ENCODE data around the gene PRR16.
"Not testable (repeated sequence)": the region's sequence is repeated elsewhere in the genome, so short reads cannot be mapped to it uniquely, and the experiment has no call there.

The PRR16 gene

DNA sequence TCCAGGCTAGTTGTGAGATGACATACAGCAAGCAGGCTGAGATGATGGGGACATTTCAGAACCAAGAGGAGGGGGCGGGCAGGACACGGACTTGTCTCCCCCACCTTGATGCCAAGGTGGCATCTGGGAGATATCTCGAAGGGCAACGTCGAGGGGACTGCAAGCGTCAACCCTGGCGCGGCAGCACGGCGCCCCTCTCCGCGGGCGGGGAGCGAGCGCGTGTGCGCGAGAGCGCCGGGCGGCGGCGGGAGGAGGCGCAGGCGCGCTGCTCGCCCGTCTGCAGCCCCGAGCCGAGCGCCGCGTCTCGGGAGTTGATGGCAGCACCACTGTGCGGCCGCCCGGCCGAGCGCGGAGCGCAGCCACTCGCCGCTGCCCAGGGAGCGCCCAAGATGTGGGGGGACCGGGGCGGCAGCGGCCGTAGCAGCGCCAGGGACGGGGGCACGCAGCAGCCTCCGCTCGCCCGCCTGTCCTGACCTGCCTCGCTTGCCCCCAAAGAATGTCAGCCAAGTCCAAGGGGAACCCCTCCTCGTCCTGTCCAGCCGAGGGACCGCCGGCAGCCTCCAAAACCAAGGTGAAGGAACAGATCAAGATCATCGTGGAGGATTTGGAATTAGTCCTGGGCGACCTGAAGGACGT is at the start of gene PRR16:
Gene PRR16 (plus strand): TSS at position 310 of the 636 bp plus-strand sequence.
- peak; percentile 48 for DNase-seq (ENCODE audit: low read depth)

DNA sequence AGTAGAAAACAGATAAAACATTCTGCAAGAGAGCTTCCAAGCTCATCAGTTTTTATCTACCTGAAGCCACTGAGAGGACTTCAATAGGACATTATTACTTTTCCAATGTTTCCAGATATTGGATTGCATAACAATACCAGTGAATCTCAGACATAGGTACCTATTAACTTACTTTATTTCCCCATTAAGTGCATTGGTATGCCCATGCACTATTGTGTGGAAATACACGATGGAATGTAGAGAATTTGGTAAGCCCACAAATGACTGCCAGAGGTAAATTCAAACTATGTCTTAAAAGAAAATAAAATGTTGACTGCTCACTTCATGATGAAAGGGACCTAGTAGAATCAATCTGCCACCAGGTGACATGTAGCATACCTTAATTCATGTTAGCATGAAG is 48.1 kb upstream of the PRR16 start:
- no peak for DNase-seq (ENCODE audit: low read depth)

GRCh38 chr5:120419127-120419526 is 45.0 kb upstream of the PRR16 start:
- DNase-seq (ENCODE audit: low read depth), result no peak

DNA sequence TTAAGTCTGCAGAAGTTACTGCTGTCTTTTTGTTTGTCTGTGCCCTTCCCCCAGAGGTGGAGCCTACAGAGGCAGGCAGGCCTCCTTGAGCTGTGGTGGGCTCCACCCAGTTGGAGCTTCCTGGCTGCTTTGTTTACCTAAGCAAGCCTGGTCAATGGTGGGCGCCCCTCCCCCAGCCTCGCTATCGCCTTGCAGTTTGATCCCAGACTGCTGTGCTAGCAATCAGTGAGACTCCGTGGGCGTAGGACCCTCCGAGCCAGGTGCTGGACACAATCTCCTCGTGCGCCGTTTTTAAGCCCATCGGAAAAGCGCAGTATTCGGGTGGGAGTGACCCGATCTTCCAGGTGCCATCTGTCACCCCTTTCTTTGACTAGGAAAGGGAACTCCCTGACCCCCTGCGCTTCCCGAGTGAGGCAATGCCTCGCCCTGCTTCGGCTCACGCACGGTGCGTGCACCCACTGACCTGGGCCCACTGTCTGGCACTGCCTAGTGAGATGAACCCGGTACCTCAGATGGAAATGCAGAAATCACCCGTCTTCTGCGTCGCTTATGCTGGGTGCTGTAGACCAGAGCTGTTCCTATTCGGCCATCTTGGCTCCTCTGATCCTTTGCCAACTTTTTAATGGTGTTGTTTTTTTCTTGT is 37.3 kb upstream of the PRR16 start:
- DNase-seq (ENCODE audit: low read depth), result not testable (repeated sequence)

- no peak for DNase-seq (ENCODE audit: low read depth)
Observed at GRCh38 chr5:120430572-120430971, 33.5 kb upstream of the PRR16 start.

DNA sequence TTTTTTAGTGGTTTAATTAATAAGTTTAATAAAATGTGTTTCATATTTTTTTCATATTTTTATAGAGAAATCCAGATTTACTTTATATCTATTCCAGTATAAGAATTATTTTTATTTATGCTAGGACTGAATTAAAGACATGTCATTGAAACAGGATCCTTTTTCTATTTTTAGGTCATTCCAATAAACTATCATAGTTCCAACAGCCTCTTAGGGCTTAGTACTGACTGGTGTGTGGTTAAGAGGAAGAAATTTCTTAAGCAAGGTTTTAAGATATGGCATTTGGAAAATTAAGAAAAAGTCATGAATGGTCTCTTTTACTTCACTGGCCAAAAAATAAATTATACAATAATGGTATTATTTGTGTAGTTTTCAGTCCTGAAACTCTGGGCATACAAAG is 31.2 kb upstream of the PRR16 start:
- DNase-seq (ENCODE audit: low read depth), result no peak

- no peak for DNase-seq (ENCODE audit: low read depth)
Observed at GRCh38 chr5:120435129-120435528, 29.0 kb upstream of the PRR16 start.

DNA sequence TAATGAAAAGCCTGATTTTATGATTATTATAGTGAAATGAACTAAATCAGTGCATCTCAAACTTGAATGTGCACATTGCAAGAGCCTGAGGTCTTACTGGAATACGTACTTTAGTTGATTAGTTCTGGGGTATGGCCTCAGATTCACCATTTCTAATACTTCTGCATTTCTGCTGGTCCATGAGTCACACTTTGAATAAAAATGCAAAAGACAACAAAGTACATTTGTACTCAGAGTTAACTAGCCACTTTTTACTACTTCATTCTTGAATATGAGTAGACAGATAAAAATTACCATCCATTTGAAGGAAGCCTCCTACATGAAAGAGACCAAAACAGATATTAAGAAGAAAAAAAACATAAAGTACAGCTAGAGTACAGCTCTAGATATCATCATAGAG is 27.1 kb upstream of the PRR16 start:
- no peak for DNase-seq (ENCODE audit: low read depth)

GRCh38 chr5:120442694-120443093 is 21.4 kb upstream of the PRR16 start:
- no peak for DNase-seq (ENCODE audit: low read depth)

- no peak for DNase-seq (ENCODE audit: low read depth)
Observed at GRCh38 chr5:120443607-120444006, 20.5 kb upstream of the PRR16 start.

DNA sequence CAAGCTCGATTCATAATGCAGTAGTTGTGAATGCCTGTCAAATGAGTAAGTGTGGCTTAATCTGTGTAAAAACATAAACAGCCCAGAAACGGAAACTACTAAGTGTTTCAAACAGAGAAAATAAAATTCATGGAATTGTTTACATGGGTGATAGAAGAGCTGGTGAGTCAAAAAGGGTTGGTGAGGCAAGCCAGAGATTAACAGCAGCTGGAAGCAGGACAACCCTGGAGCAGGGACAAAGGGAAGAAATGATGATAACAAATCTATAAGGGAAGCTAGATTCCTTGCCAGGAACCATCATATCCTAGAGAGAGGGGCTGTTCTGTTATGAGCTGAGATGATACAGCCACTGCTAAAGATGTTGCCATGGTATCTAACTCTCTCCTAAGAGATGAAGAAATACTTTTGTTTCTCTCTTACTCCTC is 18.0 kb upstream of the PRR16 start:
- DNase-seq (ENCODE audit: low read depth), result peak; percentile 78

GRCh38 chr5:120446901-120447300 is 17.2 kb upstream of the PRR16 start:
- DNase-seq (ENCODE audit: low read depth), result peak; percentile 53

DNA sequence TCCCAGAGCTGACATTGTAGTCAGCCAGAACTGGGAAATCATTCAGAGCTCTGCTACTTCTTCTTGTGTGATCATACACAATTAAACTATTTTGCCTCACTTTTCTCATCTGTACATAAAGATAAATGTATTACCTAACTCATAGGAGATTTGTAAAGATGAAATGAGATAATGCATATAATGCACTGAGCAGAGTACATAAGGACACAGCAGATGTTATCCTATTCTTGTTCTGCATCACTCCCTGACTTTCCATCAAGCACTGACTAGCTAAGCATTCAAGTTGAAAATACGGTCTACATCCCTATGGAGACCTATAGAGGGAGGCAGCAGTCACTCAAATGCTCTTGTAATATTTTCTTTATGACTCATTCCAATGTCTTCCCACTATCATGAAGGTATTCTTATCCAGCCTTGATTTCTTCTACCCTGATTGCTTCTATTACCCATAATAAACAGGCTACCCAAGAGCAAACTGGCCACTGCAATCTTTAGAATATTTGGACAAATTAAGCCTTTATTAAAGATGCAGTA is 16.3 kb upstream of the PRR16 start:
- DNase-seq (ENCODE audit: low read depth), result no peak

GRCh38 chr5:120449501-120449900 is 14.6 kb upstream of the PRR16 start:
- peak; percentile 49 for DNase-seq (ENCODE audit: low read depth)

- DNase-seq (ENCODE audit: low read depth), result no peak
Observed at GRCh38 chr5:120450910-120451309, 13.2 kb upstream of the PRR16 start.

DNA sequence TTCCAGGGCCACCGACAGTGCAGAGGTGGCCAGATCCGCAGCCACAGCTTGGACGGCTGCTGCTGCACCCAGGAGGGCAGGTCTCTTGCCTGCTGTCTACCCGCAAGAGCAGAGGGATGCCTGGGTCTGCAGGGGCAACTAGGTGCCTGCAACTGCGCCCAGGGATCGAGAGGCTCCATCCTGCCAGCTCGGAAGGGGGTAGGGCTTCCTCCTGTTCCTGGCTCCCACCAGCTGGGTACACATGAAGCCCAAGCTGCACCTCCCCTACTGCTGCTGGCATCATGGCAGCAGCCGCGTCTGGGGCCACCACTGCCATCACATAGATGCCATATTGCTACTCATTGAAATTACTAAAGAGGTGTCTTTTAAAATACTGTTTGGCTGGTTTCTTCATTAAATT is 12.7 kb upstream of the PRR16 start:
- no peak for DNase-seq (ENCODE audit: low read depth)

DNA sequence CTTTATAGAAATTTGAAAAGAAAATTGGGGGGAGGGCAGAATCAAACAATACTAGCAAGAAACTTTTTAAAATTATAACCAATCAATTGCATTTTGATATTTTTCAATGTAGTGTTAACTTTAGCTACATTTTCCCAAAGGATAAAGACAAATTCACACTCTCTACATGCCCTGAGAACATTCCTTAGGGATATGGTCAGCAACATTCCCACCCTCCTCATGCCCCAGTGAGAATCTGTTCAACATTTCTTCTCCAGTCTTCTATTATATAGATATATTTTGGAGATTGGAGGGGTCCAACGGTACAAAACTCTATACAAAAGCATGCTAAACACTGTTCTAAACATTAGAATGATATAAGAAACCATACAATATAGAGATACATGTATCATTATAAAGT is 11.6 kb upstream of the PRR16 start:
- no peak for DNase-seq (ENCODE audit: low read depth)

- peak; percentile 75 for DNase-seq (ENCODE audit: low read depth)
Observed at GRCh38 chr5:120454094-120454798, 9.9 kb upstream of the PRR16 start.

- DNase-seq (ENCODE audit: low read depth), result no peak
Observed at GRCh38 chr5:120456006-120456405, 8.1 kb upstream of the PRR16 start.

DNA sequence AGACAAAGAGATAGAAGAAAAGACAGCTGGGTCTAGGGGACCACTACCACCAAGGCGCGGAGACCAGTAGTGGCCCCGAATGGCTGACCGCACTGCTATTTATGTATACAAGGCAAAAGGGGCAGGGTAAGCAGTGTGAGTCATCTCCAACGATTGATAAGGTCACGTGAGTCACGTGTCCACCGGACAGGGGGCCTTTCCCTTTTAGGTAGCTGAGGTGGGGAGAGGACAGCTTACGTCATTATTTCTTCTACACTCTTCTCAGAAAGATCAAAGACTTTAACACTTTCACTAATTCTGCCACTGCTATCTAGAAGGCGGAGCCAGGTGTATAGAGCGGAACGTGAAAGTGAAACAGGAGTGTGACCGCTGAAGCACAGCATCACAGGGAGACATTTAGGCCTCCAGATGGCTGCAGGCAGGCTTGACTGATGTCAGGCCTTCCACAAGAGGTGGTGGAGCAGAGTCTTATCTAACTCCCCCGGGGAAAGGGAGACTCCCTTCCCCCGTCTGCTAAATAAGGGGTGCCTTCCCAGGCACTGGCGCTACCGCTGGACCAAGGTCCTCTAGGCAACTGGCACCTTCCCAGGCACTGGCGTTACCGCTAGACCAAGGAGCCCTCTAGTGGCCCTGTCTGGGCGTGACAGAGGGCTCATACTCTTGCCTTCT is 6.1 kb upstream of the PRR16 start:
- DNase-seq (ENCODE audit: low read depth), result peak; percentile 49

- DNase-seq (ENCODE audit: low read depth), result not testable (repeated sequence)
Observed at GRCh38 chr5:120458508-120458847, 5.6 kb upstream of the PRR16 start.

DNA sequence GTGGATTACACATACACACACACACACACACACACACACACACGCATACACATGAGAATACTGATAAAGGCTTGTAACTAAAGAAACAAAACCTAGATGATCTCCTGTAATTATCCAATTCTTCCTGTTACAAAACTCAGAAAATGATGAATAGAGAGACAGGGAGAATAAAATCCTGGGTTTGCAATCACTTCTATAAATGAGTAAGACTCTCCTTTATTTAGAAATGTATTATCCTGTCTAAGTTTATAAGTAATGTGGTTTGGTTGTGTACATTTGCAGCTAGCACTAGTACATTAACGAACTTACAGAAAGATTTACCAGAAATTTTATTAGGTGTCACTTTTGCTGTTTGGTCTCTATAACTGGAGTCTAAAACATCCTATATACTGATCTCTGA is 2.8 kb upstream of the PRR16 start:
- DNase-seq (ENCODE audit: low read depth), result no peak

Measured in GM04504 (cell line).